Measurements from ENCODE around the gene PLEKHG3. TPM values are rescaled to one million over a fixed set of nuclear protein-coding genes. Genes with fewer than 3 reads are reported as not detected.
A peak's percentile ranks its signal among the peaks of the same experiment; 100 is the strongest.

PLEKHG3 gene
- total and polyA plus RNA-seq, 4 donors: 8.4 to 21.3 (median 14.6) TPM

- Histone ChIP-seq H3K4me3 (ENCODE audit: low read depth in 1 of 3, low read length in 3 of 3) (no peak overlapping the region), H3K27ac (ENCODE audit: low read depth in 1 of 2, low read length in 2 of 2) (no peak overlapping the region), H3K27me3 (ENCODE audit: control insufficient read depth in 4 of 4, insufficient read depth in 4 of 4, low read length in 3 of 4) (no peaks in the 10 kb centered on the region), H3K9me3 (ENCODE audit: control insufficient read depth in 4 of 4, low read length in 3 of 4) (peaks cover 0 to 4% (median 0%) of the 10 kb centered on the region in 4 donors), H3K9ac (ENCODE audit: low read depth in 1 of 2, low read length in 2 of 2) (no peak overlapping the region), H3K36me3 (ENCODE audit: control insufficient read depth in 4 of 4, insufficient read depth in 3 of 4, low read depth in 1 of 4, low read length in 3 of 4) (no peaks in the 10 kb centered on the region), H3K4me1 (ENCODE audit: control insufficient read depth in 4 of 4, insufficient read depth in 4 of 4, low read length in 3 of 4) (peaks cover 12 to 54% (median 48%) of the 10 kb centered on the region in 4 donors)
- no peak for DNase-seq (ENCODE audit: low spot score)
- WGBS: 70% methylated on average over 4 of the region's 4 CpGs
- TF ChIP-seq RXRA (IDR thresholded peaks at IDR 0.05) (no peak), HNF4A (conservative IDR thresholded peaks at IDR 0.05) (no peak), CTCF (IDR thresholded peaks at IDR 0.05; ENCODE audit: low read depth, low read length, missing input control) (no peak), GABPA (IDR thresholded peaks at IDR 0.05 in 1 of 2, conservative IDR thresholded peaks at IDR 0.05 in 1 of 2) (no peak)
- TF ChIP-seq, protein P1, sequence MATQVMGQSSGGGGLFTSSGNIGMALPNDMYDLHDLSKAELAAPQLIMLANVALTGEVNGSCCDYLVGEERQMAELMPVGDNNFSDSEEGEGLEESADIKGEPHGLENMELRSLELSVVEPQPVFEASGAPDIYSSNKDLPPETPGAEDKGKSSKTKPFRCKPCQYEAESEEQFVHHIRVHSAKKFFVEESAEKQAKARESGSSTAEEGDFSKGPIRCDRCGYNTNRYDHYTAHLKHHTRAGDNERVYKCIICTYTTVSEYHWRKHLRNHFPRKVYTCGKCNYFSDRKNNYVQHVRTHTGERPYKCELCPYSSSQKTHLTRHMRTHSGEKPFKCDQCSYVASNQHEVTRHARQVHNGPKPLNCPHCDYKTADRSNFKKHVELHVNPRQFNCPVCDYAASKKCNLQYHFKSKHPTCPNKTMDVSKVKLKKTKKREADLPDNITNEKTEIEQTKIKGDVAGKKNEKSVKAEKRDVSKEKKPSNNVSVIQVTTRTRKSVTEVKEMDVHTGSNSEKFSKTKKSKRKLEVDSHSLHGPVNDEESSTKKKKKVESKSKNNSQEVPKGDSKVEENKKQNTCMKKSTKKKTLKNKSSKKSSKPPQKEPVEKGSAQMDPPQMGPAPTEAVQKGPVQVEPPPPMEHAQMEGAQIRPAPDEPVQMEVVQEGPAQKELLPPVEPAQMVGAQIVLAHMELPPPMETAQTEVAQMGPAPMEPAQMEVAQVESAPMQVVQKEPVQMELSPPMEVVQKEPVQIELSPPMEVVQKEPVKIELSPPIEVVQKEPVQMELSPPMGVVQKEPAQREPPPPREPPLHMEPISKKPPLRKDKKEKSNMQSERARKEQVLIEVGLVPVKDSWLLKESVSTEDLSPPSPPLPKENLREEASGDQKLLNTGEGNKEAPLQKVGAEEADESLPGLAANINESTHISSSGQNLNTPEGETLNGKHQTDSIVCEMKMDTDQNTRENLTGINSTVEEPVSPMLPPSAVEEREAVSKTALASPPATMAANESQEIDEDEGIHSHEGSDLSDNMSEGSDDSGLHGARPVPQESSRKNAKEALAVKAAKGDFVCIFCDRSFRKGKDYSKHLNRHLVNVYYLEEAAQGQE (IDR thresholded peaks at IDR 0.05): no peak
These were observed 11.0 kb downstream of the PLEKHG3 start for GRCh38 chr14:64715146-64715627.

DNA sequence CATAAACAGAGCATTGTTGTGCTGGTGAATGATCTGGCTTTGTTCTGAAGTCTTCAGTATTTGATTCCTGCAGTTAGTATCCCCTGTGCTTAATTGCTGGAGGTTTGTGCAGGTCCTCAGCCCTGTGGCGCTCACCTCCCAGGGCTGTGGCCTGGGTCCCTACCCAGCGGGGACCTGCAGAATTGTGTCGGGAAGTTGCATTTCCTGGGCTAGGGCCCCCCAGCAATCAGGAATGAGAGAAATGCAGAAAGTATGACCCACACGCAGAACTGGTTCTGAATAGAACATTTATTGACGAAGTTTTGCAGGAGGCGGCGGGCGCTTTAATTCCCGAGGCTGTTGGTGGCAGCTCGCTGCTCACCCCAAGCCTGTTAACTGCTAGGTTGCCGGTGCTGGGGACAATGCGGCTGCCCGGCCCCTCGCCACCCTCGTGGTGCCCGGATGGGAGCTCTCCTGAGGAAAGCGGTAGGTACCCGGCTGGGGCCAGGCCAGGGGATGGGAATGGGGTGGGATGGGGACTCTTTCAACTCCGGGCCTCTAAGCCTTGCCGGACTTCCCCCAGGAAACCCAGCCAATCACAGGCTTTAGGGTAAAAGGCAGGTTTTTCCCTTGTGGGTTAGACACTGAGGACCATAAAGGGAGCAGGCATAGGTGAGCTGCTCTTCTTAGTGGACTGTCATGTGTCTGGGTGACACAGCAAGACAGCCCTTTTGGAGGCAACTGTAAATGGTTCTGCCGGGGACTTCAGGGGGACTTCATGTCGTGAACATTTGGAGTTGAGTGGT lies 11.6 kb downstream of the PLEKHG3 start:
- no peak for DNase-seq (ENCODE audit: low spot score)
- Histone ChIP-seq H3K4me1 (ENCODE audit: control insufficient read depth in 4 of 4, insufficient read depth in 4 of 4, low read length in 3 of 4) (peaks cover 13 to 54% (median 46%) of the 10 kb centered on the region in 4 donors), H3K27me3 (ENCODE audit: control insufficient read depth in 4 of 4, insufficient read depth in 4 of 4, low read length in 3 of 4) (no peaks in the 10 kb centered on the region), H3K27ac (ENCODE audit: low read depth in 1 of 2, low read length in 2 of 2) (peak overlapping the region; percentile 16 to 32), H3K9me3 (ENCODE audit: control insufficient read depth in 4 of 4, low read length in 3 of 4) (peaks cover 0 to 4% (median 0%) of the 10 kb centered on the region in 4 donors), H3K9ac (ENCODE audit: low read depth in 1 of 2, low read length in 2 of 2) (no peak overlapping the region), H3K36me3 (ENCODE audit: control insufficient read depth in 4 of 4, insufficient read depth in 3 of 4, low read depth in 1 of 4, low read length in 3 of 4) (no peaks in the 10 kb centered on the region), H3K4me3 (ENCODE audit: low read depth in 1 of 3, low read length in 3 of 3) (no peak overlapping the region)
- no peak for TF ChIP-seq RAD21 (IDR thresholded peaks at IDR 0.05)
- TF ChIP-seq HNF4A (conservative IDR thresholded peaks at IDR 0.05): no peak
- TF ChIP-seq GABPA (IDR thresholded peaks at IDR 0.05 in 1 of 2, conservative IDR thresholded peaks at IDR 0.05 in 1 of 2): no peak
- TF ChIP-seq MAX (IDR thresholded peaks at IDR 0.05): no peak
- TF ChIP-seq, protein P2, sequence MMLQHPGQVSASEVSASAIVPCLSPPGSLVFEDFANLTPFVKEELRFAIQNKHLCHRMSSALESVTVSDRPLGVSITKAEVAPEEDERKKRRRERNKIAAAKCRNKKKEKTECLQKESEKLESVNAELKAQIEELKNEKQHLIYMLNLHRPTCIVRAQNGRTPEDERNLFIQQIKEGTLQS (IDR thresholded peaks at IDR 0.05): no peak
- TF ChIP-seq HNF4G (IDR thresholded peaks at IDR 0.05): no peak
- no peak for TF ChIP-seq NR2F2 (IDR thresholded peaks at IDR 0.05)
- TF ChIP-seq, protein P3, sequence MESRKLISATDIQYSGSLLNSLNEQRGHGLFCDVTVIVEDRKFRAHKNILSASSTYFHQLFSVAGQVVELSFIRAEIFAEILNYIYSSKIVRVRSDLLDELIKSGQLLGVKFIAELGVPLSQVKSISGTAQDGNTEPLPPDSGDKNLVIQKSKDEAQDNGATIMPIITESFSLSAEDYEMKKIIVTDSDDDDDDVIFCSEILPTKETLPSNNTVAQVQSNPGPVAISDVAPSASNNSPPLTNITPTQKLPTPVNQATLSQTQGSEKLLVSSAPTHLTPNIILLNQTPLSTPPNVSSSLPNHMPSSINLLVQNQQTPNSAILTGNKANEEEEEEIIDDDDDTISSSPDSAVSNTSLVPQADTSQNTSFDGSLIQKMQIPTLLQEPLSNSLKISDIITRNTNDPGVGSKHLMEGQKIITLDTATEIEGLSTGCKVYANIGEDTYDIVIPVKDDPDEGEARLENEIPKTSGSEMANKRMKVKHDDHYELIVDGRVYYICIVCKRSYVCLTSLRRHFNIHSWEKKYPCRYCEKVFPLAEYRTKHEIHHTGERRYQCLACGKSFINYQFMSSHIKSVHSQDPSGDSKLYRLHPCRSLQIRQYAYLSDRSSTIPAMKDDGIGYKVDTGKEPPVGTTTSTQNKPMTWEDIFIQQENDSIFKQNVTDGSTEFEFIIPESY (IDR thresholded peaks at IDR 0.05): no peak
- no peak for TF ChIP-seq CTCF (IDR thresholded peaks at IDR 0.05; ENCODE audit: low read depth, low read length, missing input control)
- TF ChIP-seq, protein P1 (IDR thresholded peaks at IDR 0.05): no peak
- WGBS: 67% methylated on average over 22 of the region's 22 CpGs

Data from liver (tissue), 9 donors.